ENCODE results near the gene VPS18.

The VPS18 gene

GRCh38 chr15:40921949-40922607 is 27.8 kb downstream of the VPS18 start:
- no peak for DNase-seq (ENCODE audit: low read depth in 2 of 2)

- DNase-seq (ENCODE audit: low read depth in 2 of 2): no peak
Observed at GRCh38 chr15:40922608-40923005, 28.4 kb downstream of the VPS18 start.

- DNase-seq (ENCODE audit: low read depth in 2 of 2): no peak
Observed at GRCh38 chr15:40923551-40923950, 29.3 kb downstream of the VPS18 start.

- no peak for DNase-seq (ENCODE audit: low read depth in 2 of 2)
Observed at GRCh38 chr15:40925495-40925862, 31.2 kb downstream of the VPS18 start.

- DNase-seq (ENCODE audit: low read depth in 2 of 2): no peak
Observed at GRCh38 chr15:40925863-40926658, 31.8 kb downstream of the VPS18 start.

GRCh38 chr15:40926659-40927494 is 32.6 kb downstream of the VPS18 start:
- DNase-seq (ENCODE audit: low read depth in 2 of 2): no peak

GRCh38 chr15:40927495-40927872 is 33.2 kb downstream of the VPS18 start:
- DNase-seq (ENCODE audit: low read depth in 2 of 2): no peak

- DNase-seq (ENCODE audit: low read depth in 2 of 2): no peak
Observed at GRCh38 chr15:40927873-40928806, 33.9 kb downstream of the VPS18 start.

GRCh38 chr15:40928821-40929659 is 34.8 kb downstream of the VPS18 start, which contains the start of gene DLL4:
TSS of gene DLL4 (plus strand) at chr15:40929340. CDS start at chr15:40929669, 329 bp downstream.
- DNase-seq (ENCODE audit: low read depth in 2 of 2): no peak

GRCh38 chr15:40929660-40930429 is 35.6 kb downstream of the VPS18 start:
- no peak for DNase-seq (ENCODE audit: low read depth in 2 of 2)

- DNase-seq (ENCODE audit: low read depth in 2 of 2): no peak
Observed at GRCh38 chr15:40930430-40931299, 36.4 kb downstream of the VPS18 start.

- no peak for DNase-seq (ENCODE audit: low read depth in 2 of 2)
Observed at GRCh38 chr15:40931300-40932142, 37.3 kb downstream of the VPS18 start.

GRCh38 chr15:40932156-40932555 is 37.9 kb downstream of the VPS18 start:
- no peak for DNase-seq (ENCODE audit: low read depth in 2 of 2)

GRCh38 chr15:40932649-40933516 is 38.6 kb downstream of the VPS18 start:
- no peak for DNase-seq (ENCODE audit: low read depth in 2 of 2)

- DNase-seq (ENCODE audit: low read depth in 2 of 2): no peak
Observed at GRCh38 chr15:40933517-40933902, 39.3 kb downstream of the VPS18 start.

- DNase-seq (ENCODE audit: low read depth in 2 of 2): no peak
Observed at GRCh38 chr15:40934457-40934856, 40.2 kb downstream of the VPS18 start.

- DNase-seq (ENCODE audit: low read depth in 2 of 2): no peak
Observed at GRCh38 chr15:40936234-40936708, 42.0 kb downstream of the VPS18 start.
